WTC11 (cell line): Measurements from ENCODE around the gene ARSK. TPM values are rescaled to one million over a fixed set of nuclear protein-coding genes. Genes with fewer than 3 reads are reported as not detected.

Experiments used
- ATAC-seq: fragments of 200-7000 bp; cut with Tn5 transposase; 2 replicates; pipeline ENCODE4 v1.10.0; 2021; ENCODE audit warnings: mild to moderate bottlenecking, moderate library complexity
- CTCF ChIA-PET: fragments of 300-600 bp; sonication (Branson Sonifier 250); formaldehyde crosslinking; loops from one replicate; lab custom pipeline; 2021; ENCODE audit warnings: antibody characterized with exemption; lab: Charles Lee
- POLR2A ChIA-PET: fragments of 350-600 bp; sonication (Branson Sonifier 250); formaldehyde crosslinking; loops from one replicate; lab custom pipeline; 2021; ENCODE audit warnings: antibody characterized with exemption; lab: Charles Lee
- DNase-seq: peaks from one replicate; pipeline ENCODE4 v3.0.0; 2021; ENCODE audit warnings: low spot score
- H3K27ac Mint-ChIP-seq: 2 replicates; pipeline ENCODE4 v1.8.0; 2021; ENCODE audit warnings: mixed read lengths
- H3K27me3 Mint-ChIP-seq: 2 replicates; pipeline ENCODE4 v1.8.0; 2021; ENCODE audit warnings: low read depth, mild to moderate bottlenecking, moderate library complexity, mixed read lengths
- H3K36me3 Mint-ChIP-seq: 2 replicates; pipeline ENCODE4 v1.8.0; 2021; ENCODE audit warnings: mixed read lengths
- H3K4me1 Mint-ChIP-seq: 2 replicates; pipeline ENCODE4 v1.8.0; 2022; ENCODE audit warnings: mixed read lengths
- H3K4me3 Mint-ChIP-seq: 2 replicates; pipeline ENCODE4 v1.8.0; 2021; ENCODE audit warnings: mild to moderate bottlenecking, moderate library complexity, mixed read lengths
- H3K9me3 Mint-ChIP-seq: 2 replicates; pipeline ENCODE4 v1.8.0; 2021; ENCODE audit warnings: mixed read lengths
- AFF4 ChIP-seq: sonication (generic); formaldehyde crosslinking; IDR thresholded peaks from 2 replicates; pipeline ENCODE4 v1.8.1; 2023; ENCODE audit warnings: mild to moderate bottlenecking, missing genetic modification reagents, borderline replicate concordance
- CBFB ChIP-seq: sonication (generic); formaldehyde crosslinking; IDR thresholded peaks from 2 replicates; pipeline ENCODE4 v1.8.1; 2022; ENCODE audit warnings: mild to moderate bottlenecking, low read depth, missing genetic modification reagents
- CREB1 ChIP-seq: sonication (generic); formaldehyde crosslinking; IDR thresholded peaks from 2 replicates; pipeline ENCODE4 v1.8.0; 2023; ENCODE audit warnings: mild to moderate bottlenecking, missing genetic modification reagents
- CREM ChIP-seq: sonication (generic); formaldehyde crosslinking; IDR thresholded peaks from 2 replicates; pipeline ENCODE4 v1.8.1; 2022; ENCODE audit warnings: mild to moderate bottlenecking, missing genetic modification reagents, moderate library complexity
- E2F5 ChIP-seq: sonication (generic); formaldehyde crosslinking; IDR thresholded peaks from 2 replicates; pipeline ENCODE4 v1.8.1; 2022; ENCODE audit warnings: mild to moderate bottlenecking, moderate library complexity, missing genetic modification reagents
- ETV6 ChIP-seq: sonication (generic); formaldehyde crosslinking; IDR thresholded peaks from 2 replicates; pipeline ENCODE4 v1.8.1; 2022; ENCODE audit warnings: mild to moderate bottlenecking, missing genetic modification reagents
- FOXJ3 ChIP-seq: sonication (generic); formaldehyde crosslinking; IDR thresholded peaks from 2 replicates; pipeline ENCODE4 v1.9.0; 2021; ENCODE audit warnings: missing genetic modification reagents, mild to moderate bottlenecking, borderline replicate concordance
- KAT7 ChIP-seq: sonication (generic); formaldehyde crosslinking; IDR thresholded peaks from 2 replicates; pipeline ENCODE4 v1.8.1; 2023; ENCODE audit warnings: missing genetic modification reagents, mild to moderate bottlenecking, borderline replicate concordance
- PRDM15 ChIP-seq: sonication (generic); formaldehyde crosslinking; IDR thresholded peaks from 2 replicates; pipeline ENCODE4 v1.8.0; 2022; ENCODE audit warnings: missing genetic modification reagents
- USF1 ChIP-seq: sonication (generic); formaldehyde crosslinking; IDR thresholded peaks from 2 replicates; pipeline ENCODE4 v1.8.0; 2022; ENCODE audit warnings: mild to moderate bottlenecking, missing genetic modification reagents
- ZNF138 ChIP-seq: sonication (generic); formaldehyde crosslinking; conservative IDR thresholded peaks from 2 replicates; pipeline ENCODE4 v1.8.1; 2022; ENCODE audit warnings: mild to moderate bottlenecking, moderate library complexity, missing genetic modification reagents
- ZNF219 ChIP-seq: sonication (generic); formaldehyde crosslinking; IDR thresholded peaks from 2 replicates; pipeline ENCODE4 v1.8.0; 2023; ENCODE audit warnings: missing genetic modification reagents, mild to moderate bottlenecking, borderline replicate concordance
- ZNF425 ChIP-seq: fragments of 250-450 bp; sonication (Bioruptor Pico); conservative IDR thresholded peaks from 2 replicates; pipeline ENCODE4 v1.9.0; 2021; ENCODE audit warnings: mild to moderate bottlenecking
- ZNF512 ChIP-seq: sonication (generic); formaldehyde crosslinking; IDR thresholded peaks from 2 replicates; pipeline ENCODE4 v1.8.1; 2022; ENCODE audit warnings: missing genetic modification reagents, borderline replicate concordance
- total RNA-seq: library from RNA; stranded (reverse); gene quantifications from 3 replicates; pipeline ENCODE4 v1.2.3, GENCODE V29; 2021

The ARSK gene
- total RNA-seq, 1 experiment from 2014 or later, result 15.1 TPM

GRCh38 chr5:95555553-95555952 lies 652 bp downstream of the ARSK start (continued):
- TF ChIP-seq E2F5, result no peak
- TF ChIP-seq ZNF138, result no peak
- TF ChIP-seq PRDM15 (CRISPR knock-in tag), result no peak
- TF ChIP-seq ZNF219, result no peak
- TF ChIP-seq KAT7, result no peak
- no peak for TF ChIP-seq AFF4 (CRISPR knock-in tag)
- no peak for TF ChIP-seq ZNF425
- TF ChIP-seq CREM (CRISPR knock-in tag), result no peak

GRCh38 chr5:95557841-95558240 lies 2.9 kb downstream of the ARSK start:
- Mint-ChIP-seq H3K36me3 (peaks cover 2% of the 10 kb centered on the region), H3K9me3 (no peaks in the 10 kb centered on the region)
- ATAC-seq, result no peak
- POLR2A ChIA-PET, result no interaction called here
- TF ChIP-seq ETV6, result no peak
- TF ChIP-seq CBFB (CRISPR knock-in tag), result no peak
- TF ChIP-seq, all 79 proteins: peak for 0
- Mint-ChIP-seq H3K4me1 (peaks cover 16% of the 10 kb centered on the region), H3K4me3 (no peak overlapping the region), H3K27me3 (no peaks in the 10 kb centered on the region), H3K27ac (no peak overlapping the region; the same call in 1 of the 2 replicates)
- CTCF ChIA-PET, result no interaction called here
- no peak for DNase-seq

GRCh38 chr5:95562282-95562681 lies 7.4 kb downstream of the ARSK start:
- Mint-ChIP-seq H3K9me3 (no peaks in the 10 kb centered on the region), H3K27me3 (no peaks in the 10 kb centered on the region), H3K4me1 (peaks cover 3% of the 10 kb centered on the region; the same call in 1 of the 2 replicates), H3K27ac (no peak overlapping the region), H3K36me3 (peaks cover 4% of the 10 kb centered on the region; the same call in 1 of the 2 replicates), H3K4me3 (no peak overlapping the region)
- ATAC-seq (no peak), DNase-seq (no peak)
- CTCF ChIA-PET, result no interaction called here
- POLR2A ChIA-PET, result no interaction called here
- TF ChIP-seq ZNF512 (CRISPR knock-in tag) (no peak), FOXJ3 (CRISPR knock-in tag) (no peak), CREB1 (CRISPR knock-in tag) (no peak), ZNF425 (no peak), USF1 (CRISPR knock-in tag) (no peak)
